Loucy (cell line): ENCODE measurements around the gene TUB.

ENCODE experiments used
- H2AFZ ChIP-seq: fragments of 200-600 bp; sonication (generic); 2 replicates; pipeline ENCODE4 v1.6.0; 2016; ENCODE audit warnings: antibody characterized with exemption, mild to moderate bottlenecking, low read length, moderate library complexity
- H3F3A ChIP-seq: fragments of 200-600 bp; 2 replicates; pipeline ENCODE4 v1.6.0; 2016; ENCODE audit warnings: antibody characterized with exemption, low read depth, mild to moderate bottlenecking
- H3K27me3 ChIP-seq: fragments of 200-600 bp; sonication (generic); 2 replicates; pipeline ENCODE4 v1.6.1; 2014; ENCODE audit warnings: low read length, mild to moderate bottlenecking; ENCODE audit not compliant: insufficient read depth, poor library complexity, severe bottlenecking
- H3K36me3 ChIP-seq: fragments of 200-600 bp; sonication (generic); 2 replicates; pipeline ENCODE4 v1.6.1; 2016; ENCODE audit warnings: low read length; ENCODE audit not compliant: insufficient read depth
- H3K4me1 ChIP-seq: fragments of 200-600 bp; sonication (generic); 2 replicates; pipeline ENCODE4 v1.5.1; 2014; ENCODE audit warnings: low read length, mild to moderate bottlenecking; ENCODE audit not compliant: insufficient read depth, poor library complexity, severe bottlenecking
- H3K4me2 ChIP-seq: fragments of 200-600 bp; sonication (generic); 2 replicates; pipeline ENCODE4 v1.6.0; 2014; ENCODE audit warnings: antibody characterized with exemption, low read length, low read depth, mild to moderate bottlenecking; ENCODE audit not compliant: poor library complexity, severe bottlenecking
- H3K4me3 ChIP-seq: fragments of 200-600 bp; sonication (generic); 2 replicates; pipeline ENCODE4 v1.5.1; 2014; ENCODE audit warnings: low read length, mild to moderate bottlenecking, mixed read lengths; ENCODE audit not compliant: poor library complexity, severe bottlenecking
- H3K79me2 ChIP-seq: fragments of 200-600 bp; sonication (generic); 2 replicates; pipeline ENCODE4 v1.6.1; 2014; ENCODE audit warnings: low read length; ENCODE audit not compliant: insufficient read depth
- H3K9ac ChIP-seq: fragments of 200-600 bp; sonication (generic); 2 replicates; pipeline ENCODE4 v1.6.0; 2014; ENCODE audit warnings: mild to moderate bottlenecking, low read depth, low read length, moderate library complexity; ENCODE audit not compliant: poor library complexity, severe bottlenecking
- H3K9me2 ChIP-seq: fragments of 200-600 bp; sonication (generic); replicated peaks from 2 replicates; pipeline ENCODE4 v1.6.1; 2016; ENCODE audit warnings: low read depth, low read length, mixed read lengths
- H3K9me3 ChIP-seq: fragments of 200-600 bp; sonication (generic); 2 replicates; pipeline ENCODE4 v1.6.1; 2014; ENCODE audit warnings: mild to moderate bottlenecking, antibody characterized with exemption, low read length, low read depth; ENCODE audit not compliant: insufficient read depth
- H4K20me1 ChIP-seq: fragments of 200-600 bp; sonication (generic); 2 replicates; pipeline ENCODE4 v1.6.0; 2014; ENCODE audit warnings: antibody characterized with exemption, low read length, mild to moderate bottlenecking; ENCODE audit not compliant: insufficient read depth, poor library complexity, severe bottlenecking
- EZH2phosphoT487 ChIP-seq: fragments of 200-600 bp; IDR thresholded peaks from 2 replicates; pipeline ENCODE4 v1.6.1; 2018; ENCODE audit warnings: antibody characterized with exemption, mild to moderate bottlenecking, moderate library complexity, borderline replicate concordance
- TF ChIP-seq, protein P1 (sequence below): fragments of 200-600 bp; sonication (generic); conservative IDR thresholded peaks from 2 replicates; pipeline ENCODE4 v1.5.1; 2014; ENCODE audit warnings: mild to moderate bottlenecking, antibody characterized with exemption, low read length

The TUB gene

DNA sequence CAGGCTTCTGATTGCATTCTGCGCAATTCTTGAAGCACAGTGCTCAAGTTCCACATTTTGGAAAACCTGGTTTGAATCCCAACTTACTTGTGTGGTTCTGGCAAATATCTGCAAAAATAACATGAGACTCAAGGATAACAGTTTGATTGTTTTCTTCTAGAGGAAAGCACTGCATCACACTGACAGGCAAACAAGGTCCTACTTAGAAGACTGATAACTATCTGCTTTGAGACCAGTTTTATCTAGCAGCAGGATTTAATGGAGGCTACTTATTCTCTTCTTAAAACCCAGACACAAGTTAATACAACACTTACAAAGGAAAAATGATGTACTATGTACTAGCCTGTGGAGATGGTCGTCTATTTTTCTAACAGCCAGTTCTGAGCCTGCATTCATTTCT lies 46.4 kb downstream of the TUB start:
- H3K4me1 ChIP-seq = no peaks in the 10 kb centered on the region
- TF ChIP-seq, protein P1, sequence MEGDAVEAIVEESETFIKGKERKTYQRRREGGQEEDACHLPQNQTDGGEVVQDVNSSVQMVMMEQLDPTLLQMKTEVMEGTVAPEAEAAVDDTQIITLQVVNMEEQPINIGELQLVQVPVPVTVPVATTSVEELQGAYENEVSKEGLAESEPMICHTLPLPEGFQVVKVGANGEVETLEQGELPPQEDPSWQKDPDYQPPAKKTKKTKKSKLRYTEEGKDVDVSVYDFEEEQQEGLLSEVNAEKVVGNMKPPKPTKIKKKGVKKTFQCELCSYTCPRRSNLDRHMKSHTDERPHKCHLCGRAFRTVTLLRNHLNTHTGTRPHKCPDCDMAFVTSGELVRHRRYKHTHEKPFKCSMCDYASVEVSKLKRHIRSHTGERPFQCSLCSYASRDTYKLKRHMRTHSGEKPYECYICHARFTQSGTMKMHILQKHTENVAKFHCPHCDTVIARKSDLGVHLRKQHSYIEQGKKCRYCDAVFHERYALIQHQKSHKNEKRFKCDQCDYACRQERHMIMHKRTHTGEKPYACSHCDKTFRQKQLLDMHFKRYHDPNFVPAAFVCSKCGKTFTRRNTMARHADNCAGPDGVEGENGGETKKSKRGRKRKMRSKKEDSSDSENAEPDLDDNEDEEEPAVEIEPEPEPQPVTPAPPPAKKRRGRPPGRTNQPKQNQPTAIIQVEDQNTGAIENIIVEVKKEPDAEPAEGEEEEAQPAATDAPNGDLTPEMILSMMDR = no peak
- TF ChIP-seq EZH2phosphoT487 = no peak
- peak overlapping the region; percentile 0; the same call in 1 of the 2 replicates for H2AFZ ChIP-seq
- no peaks in the 10 kb centered on the region for H4K20me1 ChIP-seq
- H3K9me3 ChIP-seq = no peaks in the 10 kb centered on the region
- H3K9ac ChIP-seq = no peak overlapping the region
- no peaks in the 10 kb centered on the region for H3K79me2 ChIP-seq
- H3K4me2 ChIP-seq = no peak overlapping the region
- H3K36me3 ChIP-seq = no peaks in the 10 kb centered on the region
- no peaks in the 10 kb centered on the region for H3K27me3 ChIP-seq
- no peak overlapping the region for H3K4me3 ChIP-seq
- no peaks in the 10 kb centered on the region for H3K9me2 ChIP-seq
- H3F3A ChIP-seq = no peaks in the 10 kb centered on the region

DNA sequence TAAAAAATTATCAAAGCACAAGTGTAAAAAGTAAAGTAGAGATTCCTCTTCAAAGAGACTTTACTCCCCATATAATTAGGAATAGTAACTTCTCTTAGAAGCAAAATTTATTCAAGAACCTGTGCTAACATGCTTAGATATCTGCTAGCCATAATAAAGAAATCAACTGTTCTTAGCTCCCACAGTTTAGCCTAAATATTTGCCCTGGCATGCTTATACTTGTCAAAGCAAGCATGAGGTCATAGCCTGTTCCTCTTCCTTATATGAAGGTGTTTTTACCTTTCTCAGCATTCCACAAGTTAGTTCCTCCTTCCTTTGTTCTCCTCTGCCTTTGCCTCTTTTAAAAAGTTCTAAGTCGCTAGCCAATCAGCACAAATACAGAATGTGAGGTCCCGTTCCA lies 57.5 kb downstream of the TUB start:
- no peaks in the 10 kb centered on the region for H3K79me2 ChIP-seq
- H4K20me1 ChIP-seq = no peaks in the 10 kb centered on the region
- no peak overlapping the region for H3K4me3 ChIP-seq
- H3K4me2 ChIP-seq = no peak overlapping the region
- no peak overlapping the region for H3K9ac ChIP-seq
- no peaks in the 10 kb centered on the region for H3K4me1 ChIP-seq
- H3K9me3 ChIP-seq = no peaks in the 10 kb centered on the region
- no peaks in the 10 kb centered on the region for H3K27me3 ChIP-seq
- TF ChIP-seq EZH2phosphoT487 = no peak
- TF ChIP-seq, protein P1 = no peak
- H3F3A ChIP-seq = no peaks in the 10 kb centered on the region
- no peaks in the 10 kb centered on the region for H3K36me3 ChIP-seq
- no peak overlapping the region for H2AFZ ChIP-seq
- H3K9me2 ChIP-seq = no peaks in the 10 kb centered on the region

DNA sequence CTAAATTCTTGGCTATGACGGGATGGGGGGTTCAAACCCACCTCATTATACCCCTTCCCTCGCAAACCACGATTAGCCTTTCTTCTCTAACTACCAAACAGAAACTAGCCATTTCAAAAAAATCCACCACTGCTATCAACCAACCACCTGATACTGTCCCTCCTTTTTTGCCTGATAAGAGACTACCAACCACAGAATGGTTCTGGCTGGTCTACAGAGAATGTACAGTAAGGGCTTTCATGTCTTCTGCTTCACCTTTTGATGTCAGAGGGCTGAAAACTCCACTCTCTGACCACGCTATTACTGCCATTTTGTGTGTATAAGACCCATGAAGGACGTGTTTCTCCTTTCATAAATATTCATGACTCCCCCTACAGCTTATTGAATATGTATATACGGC lies 68.7 kb downstream of the TUB start:
- Histone ChIP-seq H3K36me3 (no peaks in the 10 kb centered on the region), H3K27me3 (no peaks in the 10 kb centered on the region), H3K9me2 (no peaks in the 10 kb centered on the region), H3K79me2 (no peaks in the 10 kb centered on the region), H3K4me3 (peak overlapping the region; percentile 34), H4K20me1 (no peaks in the 10 kb centered on the region), H3K9ac (peak overlapping the region; percentile 9), H3K4me2 (peak overlapping the region; percentile 52), H3K9me3 (no peaks in the 10 kb centered on the region), H2AFZ (peak overlapping the region; percentile 86), H3K4me1 (peaks cover 53% of the 10 kb centered on the region), H3F3A (peaks cover 14% of the 10 kb centered on the region; the same call in 1 of the 2 replicates)
- TF ChIP-seq, protein P1 = no peak
- TF ChIP-seq EZH2phosphoT487 = no peak
